LHCN-M2 (cell line): ENCODE measurements around the gene KCNC3. TPM values are rescaled to one million over a fixed set of nuclear protein-coding genes. Genes with fewer than 3 reads are reported as not detected.

ENCODE experiments used
- DNase-seq: peaks from one replicate; pipeline ENCODE4 v3.0.0-alpha.2; 2012; ENCODE audit warnings: low read depth
- total RNA-seq: library from RNA; depleted of rRNA; stranded (reverse); fragments of >200 nt; gene quantifications from 2 replicates; pipeline ENCODE4 v1.2.3, GENCODE V29; 2014

Gene KCNC3
- total RNA-seq, 1 experiment from 2014 or later: not detected

DNA sequence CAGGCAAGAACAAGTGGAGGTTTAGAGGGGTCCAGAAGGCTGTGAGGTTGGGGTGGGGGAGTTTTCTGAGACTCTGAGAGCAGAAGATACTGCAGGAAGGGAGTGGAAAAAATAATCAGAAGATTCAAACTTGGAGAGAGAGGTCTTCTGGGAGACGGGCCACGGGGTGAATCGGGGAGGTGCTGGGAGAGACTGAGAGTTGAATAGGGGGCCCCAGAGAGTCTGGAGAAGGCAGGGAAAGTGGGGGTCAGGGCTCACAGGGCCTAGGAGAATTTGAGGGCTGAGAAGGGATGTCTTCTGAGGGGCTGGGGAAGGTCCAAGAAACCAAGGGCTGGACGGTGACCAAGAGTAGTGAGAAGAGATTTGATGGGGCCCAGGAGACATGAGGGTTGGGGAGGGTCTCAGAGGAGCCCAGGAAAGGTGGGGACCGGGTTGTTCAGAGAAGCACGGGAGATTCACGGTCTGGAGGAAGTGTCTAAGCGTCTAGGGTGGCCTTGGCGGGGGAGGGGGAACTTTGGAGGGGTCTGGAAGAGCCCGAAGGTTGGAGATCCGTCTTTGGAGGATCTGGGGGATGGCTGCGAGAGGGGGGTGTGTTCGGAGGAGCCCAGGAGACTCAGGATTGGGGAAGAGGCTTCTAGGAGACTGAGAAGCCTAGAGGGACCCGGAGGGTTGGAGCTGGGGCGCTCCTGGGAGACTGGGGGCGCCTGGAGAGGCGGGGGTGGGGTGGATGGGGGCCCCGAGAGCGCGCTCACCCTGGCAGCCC, 1.5 kb downstream of the KCNC3 start:
- no peak for DNase-seq

DNA sequence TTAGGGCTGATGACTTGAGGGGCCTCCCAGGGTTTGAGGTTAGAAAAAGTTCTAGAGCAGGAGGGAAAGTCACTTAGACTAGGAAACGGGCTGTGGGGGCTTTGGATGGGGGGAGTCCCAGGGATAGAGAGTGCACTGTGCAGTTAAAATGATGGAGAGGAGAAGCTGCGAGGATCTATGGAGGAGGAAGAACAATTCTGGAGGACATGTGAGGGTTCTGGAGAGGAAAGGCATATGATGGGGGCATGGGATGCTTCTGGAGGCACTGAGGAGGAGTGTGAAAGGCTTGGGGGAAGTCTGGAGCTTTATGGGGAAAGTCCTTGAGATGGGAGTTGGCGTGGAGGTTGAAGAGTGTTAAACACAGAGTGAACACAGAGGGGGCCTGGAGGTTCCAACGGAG, 2.2 kb downstream of the KCNC3 start:
- no peak for DNase-seq

DNA sequence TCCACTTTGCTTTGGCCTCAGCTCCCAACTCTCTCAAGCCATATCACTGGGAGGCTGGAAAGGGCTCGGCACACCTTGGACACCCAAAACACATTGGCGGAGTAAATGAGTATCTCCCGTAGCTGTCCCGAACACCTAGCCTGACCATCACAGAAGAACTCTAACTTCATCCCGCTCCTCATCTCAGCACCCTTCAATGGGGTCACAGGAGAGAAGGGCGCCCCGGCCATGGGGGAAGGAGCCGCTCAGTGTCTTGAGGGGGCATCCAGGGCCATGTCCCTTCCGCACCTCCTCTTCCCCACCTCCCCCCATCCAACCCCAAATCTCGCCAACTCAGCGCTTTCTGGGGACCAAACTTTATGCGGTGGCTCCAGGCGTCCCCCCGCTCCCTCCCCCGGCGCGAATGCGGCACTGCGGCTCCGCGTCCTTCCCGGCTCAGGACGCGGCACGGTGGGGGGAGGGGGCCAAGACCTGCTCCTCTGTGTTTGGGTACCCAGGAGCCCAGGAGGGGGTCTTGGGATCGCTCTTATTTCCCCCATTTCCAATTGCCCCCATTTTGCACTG, 3.0 kb downstream of the KCNC3 start:
- no peak for DNase-seq

DNA sequence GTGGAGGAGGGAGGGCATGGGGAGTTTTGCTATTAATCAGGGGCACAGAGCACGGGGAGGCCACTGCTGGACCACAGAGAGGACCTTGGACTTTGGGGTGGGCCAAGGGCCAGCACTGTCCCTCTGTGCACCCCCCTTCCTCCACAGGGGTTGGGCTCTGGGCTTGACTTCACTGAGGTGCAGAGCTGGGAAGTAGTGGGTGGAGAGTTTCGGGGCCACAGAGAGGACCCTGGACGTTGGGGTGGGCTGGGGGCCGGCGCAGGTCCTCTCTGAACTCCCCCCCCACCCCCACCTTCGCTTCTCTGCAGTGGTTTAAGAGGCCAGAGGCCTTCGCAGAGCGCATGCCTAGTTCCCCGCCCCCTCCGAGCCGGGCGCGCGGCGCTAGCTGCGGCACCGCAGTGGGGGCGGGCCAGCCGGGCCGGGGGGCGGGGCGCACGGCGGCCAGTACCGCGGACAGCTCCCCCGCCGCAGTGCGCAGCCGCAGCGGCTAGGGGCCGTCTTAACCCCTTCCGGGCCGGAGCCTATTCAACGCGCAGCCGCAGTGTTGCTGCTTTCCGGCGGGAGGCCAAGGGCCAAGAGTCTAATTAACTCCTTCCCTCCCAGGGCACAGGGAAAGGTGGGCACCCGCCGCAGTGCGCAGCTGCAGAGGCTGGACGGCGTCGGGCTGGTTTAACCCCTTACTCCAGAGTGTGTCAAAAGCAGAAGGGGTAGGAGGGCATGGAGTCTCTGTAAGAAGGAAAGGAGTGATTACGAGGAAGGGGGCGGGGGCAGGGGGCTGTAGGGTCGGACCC, 3.7 kb downstream of the KCNC3 start:
- DNase-seq: no peak

DNA sequence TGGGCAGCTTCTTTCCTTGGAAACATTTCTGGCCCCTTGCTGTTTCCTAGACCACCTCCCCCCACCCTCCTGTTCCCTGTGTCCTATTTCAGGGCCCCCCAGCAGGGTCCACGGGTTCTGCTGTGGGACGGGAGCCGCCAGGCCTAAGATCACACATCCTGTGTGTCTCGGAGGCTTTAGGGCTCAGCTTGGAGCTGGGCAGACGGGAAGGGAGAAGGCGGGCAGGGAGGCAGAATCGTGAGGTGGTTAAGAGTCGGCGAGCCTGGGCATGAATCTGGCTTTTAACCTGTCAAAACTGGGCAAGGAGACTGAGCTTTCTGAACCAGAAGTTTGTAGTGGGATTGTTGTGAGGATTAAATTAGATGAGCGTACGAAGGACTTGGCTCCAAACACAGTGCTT, 4.8 kb downstream of the KCNC3 start:
- no peak for DNase-seq

DNA sequence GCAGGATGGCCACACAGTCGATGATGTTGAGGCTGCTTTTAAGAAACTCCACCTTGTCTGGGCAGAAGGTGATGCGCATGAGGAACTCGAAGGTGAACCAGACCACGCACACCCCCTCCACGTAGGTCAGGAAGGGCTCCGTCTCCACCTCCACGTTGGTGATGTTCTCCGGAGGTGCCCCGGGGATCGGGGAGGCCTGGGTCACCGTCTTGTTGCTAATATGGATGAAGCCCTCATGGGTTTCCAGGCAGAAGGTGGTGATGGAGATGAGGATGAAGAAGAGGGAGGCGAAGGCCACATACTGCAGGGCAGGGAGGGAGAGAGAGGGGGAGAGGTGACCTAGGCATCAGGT, 5.4 kb downstream of the KCNC3 start:
- no peak for DNase-seq

DNA sequence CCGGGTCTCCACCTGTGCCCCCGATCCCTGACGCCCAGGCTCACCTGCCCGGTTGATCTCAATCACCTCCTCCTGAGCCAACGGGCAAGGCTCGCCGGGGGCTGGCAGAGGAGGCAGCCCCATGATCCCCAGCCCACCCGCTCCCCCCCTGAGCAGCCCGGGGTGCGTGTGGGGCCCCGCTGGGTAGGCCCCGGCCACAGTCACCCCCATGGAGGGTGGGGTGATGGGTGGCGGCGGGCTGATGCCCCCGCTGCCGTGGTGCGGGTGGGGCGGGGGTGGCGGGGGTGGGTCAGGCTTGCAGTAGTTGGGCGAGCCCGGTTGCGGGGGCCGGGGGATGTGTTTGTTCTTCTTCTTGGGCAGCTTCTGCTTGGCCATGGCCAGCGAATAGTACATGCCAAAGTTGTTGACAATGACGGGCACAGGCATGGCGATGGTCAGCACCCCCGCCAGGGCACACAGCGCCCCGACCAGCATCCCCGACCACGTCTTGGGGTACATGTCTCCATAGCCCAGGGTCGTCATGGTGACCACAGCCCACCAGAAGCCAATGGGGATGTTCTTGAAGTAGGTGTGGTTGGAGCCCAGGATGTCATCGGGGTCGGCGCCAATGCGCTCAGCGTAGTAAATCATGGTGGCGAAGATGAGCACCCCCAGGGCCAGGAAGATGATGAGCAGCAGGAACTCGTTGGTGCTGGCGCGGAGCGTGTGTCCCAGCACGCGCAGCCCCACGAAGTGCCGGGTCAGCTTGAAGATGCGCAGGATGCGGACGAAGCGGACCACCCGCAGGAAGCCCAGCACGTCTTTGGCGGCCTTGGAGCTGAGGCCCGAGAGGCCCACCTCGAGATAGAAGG, 6.0 kb downstream of the KCNC3 start:
- DNase-seq: no peak

DNA sequence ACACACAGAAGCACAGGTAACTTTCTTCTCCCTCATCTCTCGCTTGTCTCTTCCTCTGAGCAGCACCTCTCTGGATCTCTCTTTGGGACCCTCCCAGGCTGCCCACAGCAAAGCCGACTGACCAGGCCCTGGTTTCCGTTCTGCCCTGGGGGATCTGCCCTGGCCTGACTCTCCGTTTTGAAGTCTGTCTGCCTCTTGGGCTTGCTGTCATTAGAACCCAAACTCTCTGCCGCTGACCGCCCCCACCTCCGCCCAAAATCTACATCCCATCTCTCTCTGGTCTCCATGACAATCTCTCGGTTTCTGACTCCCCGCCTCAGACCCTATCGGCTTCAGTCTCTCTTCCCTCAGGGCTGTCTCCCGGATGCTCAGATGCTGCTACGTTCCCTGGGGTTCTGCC, 6.9 kb downstream of the KCNC3 start:
- DNase-seq: no peak

DNA sequence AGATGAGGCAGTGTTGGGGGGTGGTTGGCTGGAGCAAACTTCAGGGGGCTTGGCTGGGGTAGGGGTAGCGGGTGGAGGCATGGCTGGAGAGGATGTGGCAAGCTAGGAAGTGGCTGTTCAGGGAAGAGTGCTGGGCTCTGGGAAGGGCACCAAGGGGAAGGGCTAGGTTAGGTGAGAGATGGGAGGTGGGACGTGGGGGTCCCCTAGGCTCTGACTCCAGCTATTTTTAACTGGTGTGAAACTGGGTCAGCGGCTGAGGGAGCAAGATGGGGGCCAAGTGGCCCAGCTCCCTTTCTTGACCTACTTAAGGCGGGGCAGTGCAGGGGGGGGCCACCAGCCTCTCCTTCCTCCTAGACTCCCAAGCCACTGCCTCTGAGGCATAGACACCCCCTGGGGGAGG, 7.3 kb downstream of the KCNC3 start:
- DNase-seq: no peak

DNA sequence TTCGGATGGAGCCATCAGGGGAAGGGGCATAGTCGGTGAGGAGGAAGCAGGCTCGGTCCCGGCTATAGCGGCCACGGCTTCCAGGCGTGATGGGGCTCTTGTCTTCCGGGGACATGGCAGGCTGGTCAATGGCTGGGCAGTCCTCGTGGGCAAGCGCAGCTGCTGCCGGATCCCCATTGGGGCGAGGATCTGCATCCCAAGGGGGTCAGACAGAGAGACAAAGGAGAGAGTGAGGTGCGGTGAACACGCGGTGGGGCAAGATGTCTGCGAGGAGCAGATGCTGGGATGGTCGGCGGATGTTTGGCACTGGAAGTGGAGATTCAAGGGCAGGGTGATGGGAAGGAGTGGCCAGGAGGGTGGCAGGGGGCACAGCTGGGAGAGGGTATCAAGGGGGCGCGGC, 8.6 kb downstream of the KCNC3 start:
- no peak for DNase-seq

DNA sequence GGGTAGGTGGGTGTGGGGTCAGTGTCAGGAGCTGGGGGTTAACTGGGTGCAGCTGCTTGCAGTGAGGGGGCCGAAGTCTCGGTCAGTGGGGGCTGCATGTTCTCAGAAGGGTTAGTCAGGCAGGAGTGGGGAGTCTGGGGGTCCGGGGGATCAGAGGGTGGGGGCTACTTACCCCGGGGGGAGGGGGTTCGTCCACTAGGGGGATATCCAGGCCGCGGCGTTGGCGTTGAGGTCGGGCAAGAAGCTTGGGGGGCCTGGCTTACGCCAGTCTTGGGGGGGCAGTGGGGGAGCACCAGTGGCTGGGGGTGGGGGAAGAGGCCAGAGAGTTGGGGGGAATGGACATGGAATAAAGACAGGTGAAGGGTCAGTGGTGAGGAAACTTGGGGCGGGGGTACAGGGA, 9.1 kb downstream of the KCNC3 start:
- no peak for DNase-seq

DNA sequence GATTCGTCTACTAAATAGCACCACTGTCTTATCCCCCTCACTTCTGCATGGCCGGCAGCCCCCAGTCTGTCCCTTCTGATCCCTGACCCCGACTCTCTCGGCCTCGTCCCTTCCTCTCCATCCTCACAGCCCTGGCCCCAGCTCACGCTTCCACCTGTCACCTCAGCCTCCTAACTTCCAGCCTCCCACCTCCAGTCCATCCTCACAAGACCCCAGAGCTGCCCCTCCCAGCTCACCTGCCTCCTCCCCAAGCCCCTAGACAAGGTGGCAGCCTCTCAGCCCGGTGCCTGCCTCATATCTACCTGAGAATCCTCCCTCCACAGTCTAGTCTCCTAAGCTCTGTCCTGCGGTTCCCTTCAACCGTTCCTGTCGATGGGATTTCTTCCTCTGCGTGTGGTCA, 10.0 kb downstream of the KCNC3 start:
- no peak for DNase-seq

DNA sequence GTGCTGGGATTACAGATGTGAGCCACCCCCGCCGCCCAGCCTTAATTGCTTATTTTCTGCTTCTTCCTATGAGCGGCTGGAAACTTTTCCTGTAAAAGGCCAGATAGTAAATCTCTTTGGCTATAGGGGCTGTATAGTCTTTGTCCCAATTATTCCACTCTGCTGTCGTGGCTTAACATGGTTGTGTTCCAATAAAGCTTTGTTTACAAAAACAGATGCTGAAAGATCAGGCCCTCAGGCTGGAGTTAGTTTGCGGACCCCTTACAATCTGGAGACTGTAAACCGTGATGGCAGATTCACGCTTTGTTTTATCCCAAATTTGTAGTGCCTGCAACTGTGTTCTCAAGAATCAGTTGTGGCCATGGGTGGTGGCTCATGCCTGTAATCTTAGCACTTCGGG, 10.7 kb downstream of the KCNC3 start:
- DNase-seq: no peak

DNA sequence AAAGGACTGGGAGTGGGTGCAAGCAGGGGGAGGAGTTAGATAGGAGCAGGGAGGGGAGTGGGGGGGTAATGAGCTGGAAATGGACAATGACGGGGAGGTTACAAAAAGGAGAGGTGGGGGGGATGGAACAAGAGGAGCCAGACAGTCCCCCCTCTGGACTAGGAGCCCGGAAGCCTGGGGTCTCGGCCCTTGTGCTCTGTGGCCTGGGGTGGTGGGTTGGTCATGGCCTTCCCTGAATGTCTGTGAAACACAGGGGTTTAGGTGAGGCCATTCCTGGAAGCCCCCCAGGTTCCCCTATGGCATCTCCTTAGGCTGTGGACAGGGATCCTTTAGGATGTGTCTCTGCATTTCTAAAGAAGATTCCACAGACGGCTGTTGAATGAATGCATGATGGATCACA, 12.1 kb downstream of the KCNC3 start:
- no peak for DNase-seq

DNA sequence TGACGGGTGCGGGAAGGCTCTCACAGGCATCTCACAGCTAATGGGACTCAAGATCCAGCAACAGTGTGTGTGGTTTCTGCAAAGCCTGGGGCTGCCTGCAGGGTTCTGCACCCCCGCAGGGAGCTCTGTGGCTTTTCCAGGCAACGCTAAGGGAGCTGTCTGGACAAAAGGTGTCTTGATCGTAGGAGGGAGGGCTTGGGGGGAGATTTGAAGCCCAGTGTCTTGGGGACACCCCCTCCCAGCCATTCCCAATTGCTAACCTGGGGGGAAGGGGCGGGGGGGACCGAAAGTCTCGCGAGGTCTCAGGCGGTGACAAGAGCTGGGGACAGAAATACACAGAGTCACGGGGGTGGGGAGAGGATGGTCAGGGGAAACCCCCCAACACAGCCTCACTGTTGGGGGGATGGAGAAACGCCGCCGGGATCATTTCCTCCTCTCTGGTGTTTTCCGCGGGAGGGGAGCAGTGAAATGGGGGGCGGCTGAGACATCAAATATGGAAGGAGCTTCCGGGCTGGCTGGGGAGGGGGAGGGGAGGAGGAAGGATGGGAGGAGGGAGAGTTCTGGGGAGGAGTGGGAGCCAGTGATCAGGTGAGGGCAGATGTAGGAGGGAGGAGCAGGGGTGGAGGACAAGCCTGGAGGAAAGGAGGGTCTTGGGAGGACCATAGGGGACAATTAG, 13.3 kb downstream of the KCNC3 start:
- DNase-seq: no peak

DNA sequence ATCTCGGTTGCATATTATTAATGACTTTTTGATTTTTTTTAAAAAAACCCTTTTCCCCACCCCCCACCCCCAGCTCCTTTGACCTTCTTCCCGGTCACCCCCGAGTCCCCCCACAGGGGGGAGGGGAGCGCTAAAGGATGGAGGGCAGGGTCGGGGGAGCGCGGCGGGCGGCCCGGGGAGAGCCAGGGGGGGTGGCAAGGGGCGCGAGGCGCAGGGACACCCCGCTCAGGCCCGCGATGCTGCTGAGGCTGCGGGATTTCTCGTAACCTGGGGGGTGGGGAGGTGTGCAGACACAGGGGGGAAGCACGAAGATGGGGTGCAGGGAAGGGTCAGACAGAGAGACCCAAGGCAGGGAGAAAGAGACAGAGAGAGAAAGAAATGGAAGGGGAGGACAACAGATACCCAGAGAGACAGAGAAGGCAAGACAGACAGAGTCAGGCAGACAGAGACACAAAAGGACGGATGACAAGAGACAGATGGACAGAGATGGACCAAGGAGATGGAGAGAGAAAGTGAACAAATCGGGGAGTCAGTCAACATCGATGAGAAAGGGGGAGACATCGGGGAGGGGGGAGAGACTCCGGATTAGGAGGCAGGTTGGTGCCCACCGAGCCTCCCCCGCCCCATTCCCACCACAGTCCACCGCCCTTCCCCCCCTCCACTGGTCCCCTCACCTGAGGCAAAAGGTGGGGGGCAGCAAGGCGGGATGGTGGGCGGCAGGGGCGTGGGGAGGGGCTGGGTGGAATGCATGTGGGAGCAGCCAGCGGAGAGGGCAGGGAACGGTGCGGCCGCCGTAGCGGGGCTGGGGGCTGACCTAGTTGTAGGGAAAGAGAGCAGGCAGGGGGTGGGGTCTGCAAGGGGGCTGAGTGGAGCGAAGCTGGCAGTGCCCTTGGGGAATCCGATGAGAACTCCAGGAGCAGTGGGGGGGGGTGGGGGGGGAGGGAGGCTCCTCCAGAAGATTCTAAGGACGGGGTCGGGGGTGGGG, 14.2 kb downstream of the KCNC3 start:
- no peak for DNase-seq

DNA sequence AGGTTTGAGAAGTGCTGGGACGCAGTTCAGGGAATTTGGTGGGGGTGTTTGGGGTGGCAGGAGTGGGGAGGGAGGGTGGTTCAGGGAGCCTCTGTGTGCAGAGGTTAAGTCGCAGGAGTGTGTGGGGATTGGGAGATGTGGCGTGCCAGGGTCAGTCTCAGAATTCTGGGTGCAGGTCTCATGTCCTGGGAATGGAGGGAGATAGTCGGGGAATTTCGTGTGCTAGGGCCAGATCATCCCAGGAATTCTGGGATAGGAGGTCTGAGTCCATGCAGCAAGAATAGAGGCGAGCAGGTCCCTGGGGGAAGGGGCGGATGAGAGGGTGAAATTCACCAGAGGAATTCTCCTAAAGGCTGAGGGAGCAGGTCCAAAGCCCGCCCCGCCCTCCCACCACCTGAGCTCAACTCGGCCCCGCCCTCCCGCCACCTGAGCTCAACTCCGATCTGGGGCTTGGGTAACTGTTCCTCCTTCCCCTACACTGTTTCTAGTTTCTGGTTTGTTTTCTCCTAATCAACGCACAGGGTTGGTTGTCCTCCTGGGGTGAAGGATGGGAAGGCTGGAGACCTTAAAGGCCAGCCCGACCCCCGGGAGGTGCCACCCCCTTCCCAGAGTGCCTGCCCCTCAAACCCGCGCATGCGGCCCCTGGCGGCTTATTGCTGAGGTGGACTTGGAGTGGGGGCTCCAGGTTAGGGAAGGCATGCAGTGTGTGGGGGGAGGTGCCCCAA, 15.2 kb downstream of the KCNC3 start:
- DNase-seq: no peak

DNA sequence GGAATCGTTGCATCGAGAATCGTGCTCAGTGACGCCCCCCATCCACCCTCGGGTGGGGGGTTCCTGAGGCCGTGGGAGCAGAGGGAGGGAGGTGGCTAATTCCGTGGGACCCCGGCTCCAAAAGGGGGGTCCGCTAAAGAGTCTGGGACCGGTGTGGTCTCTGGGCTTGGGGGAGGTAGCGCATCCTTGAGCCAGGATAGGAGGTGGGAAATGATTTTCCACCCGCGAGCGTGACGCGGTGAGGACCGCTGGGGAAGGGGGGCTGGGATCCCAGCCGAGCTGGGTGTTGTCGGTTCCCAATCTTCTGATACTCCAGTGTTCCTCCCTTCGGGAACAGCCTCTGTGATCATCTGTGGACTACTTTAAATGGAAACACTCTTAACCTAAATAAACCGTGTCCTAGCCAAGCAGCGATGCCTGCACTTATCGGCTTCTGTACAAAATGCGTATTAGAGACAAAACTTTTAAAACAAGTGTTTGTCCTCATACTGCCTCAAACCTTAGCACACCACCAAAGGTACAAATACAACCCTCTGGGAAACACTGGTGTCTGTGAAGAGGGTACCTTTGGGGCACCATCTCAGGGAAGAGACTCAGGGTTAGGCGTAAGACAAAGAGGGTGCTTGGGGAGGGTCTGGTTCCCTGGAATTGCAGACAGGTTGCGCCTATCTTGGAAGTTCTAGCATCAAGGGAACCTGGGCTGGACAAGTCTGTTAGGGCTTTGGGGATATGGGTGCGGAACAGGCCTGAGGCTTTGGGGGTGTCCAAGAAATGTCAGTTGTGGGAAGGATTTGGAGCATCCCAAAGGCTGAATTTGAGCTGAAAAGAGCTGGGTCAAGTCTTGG, 16.0 kb downstream of the KCNC3 start:
- DNase-seq: no peak
